ENCODE data around the gene UBQLN1. TPM values are rescaled to one million over a fixed set of nuclear protein-coding genes. Genes with fewer than 3 reads are reported as not detected.

Gene UBQLN1
- total RNA-seq, 4 donors from 2014 or later: 112 to 123 (median 119) TPM

- H3K9me3 ChIP-seq: no peaks in the 10 kb centered on the region
- DNase-seq (ENCODE audit: extremely low spot score): no peak
- no peak overlapping the region for H3K4me3 ChIP-seq
- intact Hi-C loops (cut with DNase I): no loop called here
- peaks cover 34 to 92% (median 61%) of the 10 kb centered on the region in 4 donors for H3K36me3 ChIP-seq
- no peak overlapping the region for H3K27ac ChIP-seq (replicated peaks in 1 of 4)
- TF ChIP-seq EP300 (IDR thresholded peaks at IDR 0.05) (no peak), CTCF (IDR thresholded peaks at IDR 0.05) (no peak), POLR2AphosphoS5 (IDR thresholded peaks at IDR 0.05) (no peak), POLR2A (IDR thresholded peaks at IDR 0.05; ENCODE audit: low read depth) (no peak)
- H3K4me1 ChIP-seq: peaks cover 0 to 4% (median 0%) of the 10 kb centered on the region in 4 donors
- 91% methylated on average over 3 of the region's 3 CpGs for WGBS
- no peaks in the 10 kb centered on the region for H3K27me3 ChIP-seq
These were observed 30.2 kb downstream of the UBQLN1 start for GRCh38 chr9:83677596-83677995.

GRCh38 chr9:83675466-83675865 lies 32.3 kb downstream of the UBQLN1 start:
- peaks cover 0 to 4% (median 0%) of the 10 kb centered on the region in 4 donors for H3K4me1 ChIP-seq
- WGBS: 81% methylated on average over 1 of the region's 1 CpG
- TF ChIP-seq POLR2AphosphoS5 (IDR thresholded peaks at IDR 0.05): no peak
- no peak for TF ChIP-seq POLR2A (IDR thresholded peaks at IDR 0.05; ENCODE audit: low read depth)
- no peak for TF ChIP-seq EP300 (IDR thresholded peaks at IDR 0.05)
- no peak for TF ChIP-seq CTCF (IDR thresholded peaks at IDR 0.05)
- no peaks in the 10 kb centered on the region for H3K9me3 ChIP-seq
- DNase-seq (ENCODE audit: extremely low spot score): no peak
- no peaks in the 10 kb centered on the region for H3K27me3 ChIP-seq
- H3K4me3 ChIP-seq: no peak overlapping the region
- peaks cover 26 to 93% (median 65%) of the 10 kb centered on the region in 4 donors for H3K36me3 ChIP-seq
- intact Hi-C loops (cut with DNase I): no loop called here
- H3K27ac ChIP-seq (replicated peaks in 1 of 4): no peak overlapping the region

GRCh38 chr9:83671451-83671850 lies 36.3 kb downstream of the UBQLN1 start:
- intact Hi-C loops (cut with DNase I): no loop called here
- H3K27ac ChIP-seq (replicated peaks in 1 of 4): no peak overlapping the region
- 47% methylated on average over 1 of the region's 1 CpG for WGBS
- H3K27me3 ChIP-seq: no peaks in the 10 kb centered on the region
- no peak for TF ChIP-seq POLR2AphosphoS5 (IDR thresholded peaks at IDR 0.05)
- TF ChIP-seq EP300 (IDR thresholded peaks at IDR 0.05): no peak
- TF ChIP-seq CTCF (IDR thresholded peaks at IDR 0.05): no peak
- TF ChIP-seq POLR2A (IDR thresholded peaks at IDR 0.05; ENCODE audit: low read depth): no peak
- H3K4me1 ChIP-seq: peaks cover 0 to 4% (median 0%) of the 10 kb centered on the region in 4 donors
- H3K4me3 ChIP-seq: no peak overlapping the region
- DNase-seq (ENCODE audit: extremely low spot score): no peak
- peaks cover 0 to 74% (median 52%) of the 10 kb centered on the region in 4 donors for H3K36me3 ChIP-seq
- no peaks in the 10 kb centered on the region for H3K9me3 ChIP-seq

GRCh38 chr9:83670381-83670780 lies 37.4 kb downstream of the UBQLN1 start:
- peaks cover 0 to 67% (median 47%) of the 10 kb centered on the region in 4 donors for H3K36me3 ChIP-seq
- TF ChIP-seq EP300 (IDR thresholded peaks at IDR 0.05) (no peak), POLR2AphosphoS5 (IDR thresholded peaks at IDR 0.05) (no peak), CTCF (IDR thresholded peaks at IDR 0.05) (no peak), POLR2A (IDR thresholded peaks at IDR 0.05; ENCODE audit: low read depth) (no peak)
- intact Hi-C loops (cut with DNase I): no loop called here
- DNase-seq (ENCODE audit: extremely low spot score): no peak
- no peak overlapping the region for H3K4me3 ChIP-seq
- peaks cover 0 to 7% (median 0%) of the 10 kb centered on the region in 4 donors for H3K4me1 ChIP-seq
- WGBS: 92% methylated on average over 5 of the region's 5 CpGs
- H3K27ac ChIP-seq (replicated peaks in 1 of 4): no peak overlapping the region
- H3K27me3 ChIP-seq: no peaks in the 10 kb centered on the region
- no peaks in the 10 kb centered on the region for H3K9me3 ChIP-seq

GRCh38 chr9:83669067-83669466 lies 38.7 kb downstream of the UBQLN1 start:
- DNase-seq (ENCODE audit: extremely low spot score): no peak
- Histone ChIP-seq H3K27ac (replicated peaks in 1 of 4) (no peak overlapping the region), H3K27me3 (no peaks in the 10 kb centered on the region), H3K9me3 (no peaks in the 10 kb centered on the region), H3K4me1 (peaks cover 0 to 7% (median 0%) of the 10 kb centered on the region in 4 donors), H3K36me3 (peaks cover 0 to 70% (median 53%) of the 10 kb centered on the region in 4 donors), H3K4me3 (no peak overlapping the region)
- intact Hi-C loops (cut with DNase I): no loop called here
- TF ChIP-seq CTCF (IDR thresholded peaks at IDR 0.05) (no peak), EP300 (IDR thresholded peaks at IDR 0.05) (no peak), POLR2A (IDR thresholded peaks at IDR 0.05; ENCODE audit: low read depth) (no peak), POLR2AphosphoS5 (IDR thresholded peaks at IDR 0.05) (no peak)
- 100% methylated on average over 1 of the region's 1 CpG for WGBS
